Ishikawa (cell line): ENCODE results near the gene RGS7.

Experiments used
- CEBPB ChIP-seq: IDR thresholded peaks from 2 replicates; pipeline ENCODE4 v1.6.1; 2012
- CREB1 ChIP-seq: IDR thresholded peaks from 2 replicates; pipeline ENCODE4 v1.6.1; 2012; ENCODE audit warnings: low read depth
- EGR1 ChIP-seq: IDR thresholded peaks from 2 replicates; pipeline ENCODE4 v1.6.1; 2012
- EP300 ChIP-seq: IDR thresholded peaks from 2 replicates; pipeline ENCODE4 v1.6.1; 2012; ENCODE audit warnings: borderline replicate concordance
- RAD21 ChIP-seq: IDR thresholded peaks from 2 replicates; pipeline ENCODE4 v1.6.1; 2012; ENCODE audit warnings: low read depth
- TEAD4 ChIP-seq: IDR thresholded peaks from 2 replicates; pipeline ENCODE4 v1.6.1; 2012
- ZBTB7A ChIP-seq: IDR thresholded peaks from 2 replicates; pipeline ENCODE4 v1.6.1; 2012; ENCODE audit warnings: low read depth

GRCh38 chr1:241389400-241389799 is 32.4 kb upstream of the RGS7 start:
- no peak for TF ChIP-seq ZBTB7A
- TF ChIP-seq CEBPB: no peak
- TF ChIP-seq CREB1: no peak
- TF ChIP-seq EGR1: no peak
- TF ChIP-seq EP300: no peak
- no peak for TF ChIP-seq TEAD4
- TF ChIP-seq RAD21: no peak
